Measurements from ENCODE around the gene NUDT17.

DNA sequence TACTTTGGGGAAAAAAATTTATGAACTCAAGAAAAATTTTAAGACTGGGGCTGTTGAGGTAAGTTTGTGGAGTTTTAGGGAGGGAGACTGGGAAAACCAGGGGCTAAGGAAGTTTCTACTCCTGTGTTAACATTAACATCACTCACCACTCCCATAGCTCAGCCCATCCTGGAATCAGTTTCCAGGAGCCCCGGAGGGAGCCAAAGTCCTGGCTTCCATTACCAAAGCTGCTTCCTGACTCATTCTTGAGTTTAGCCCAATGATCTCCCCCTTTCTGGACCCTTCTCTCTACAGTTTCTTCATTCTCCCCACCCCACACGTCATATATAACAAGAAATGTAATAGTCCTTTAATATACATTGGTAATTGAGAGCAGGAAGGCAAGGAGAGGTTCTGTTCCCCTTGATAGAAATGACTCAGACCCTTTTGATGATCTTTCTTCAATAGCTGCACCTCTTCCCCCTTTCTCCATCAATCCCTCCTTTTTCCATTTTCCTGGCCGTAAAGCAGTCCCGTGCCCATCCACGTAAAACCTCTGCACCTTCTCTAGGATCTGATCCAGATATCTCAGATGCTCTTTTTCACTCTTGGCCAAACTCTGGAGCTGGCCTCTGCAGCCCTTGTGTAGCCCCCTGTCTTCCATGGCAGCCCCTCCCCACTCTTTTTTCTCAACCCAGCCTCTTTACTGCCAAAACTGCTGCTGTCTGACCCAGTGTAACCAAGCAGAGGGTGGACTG is 18.0 kb downstream of the NUDT17 start:
- TF ChIP-seq POLR2A (IDR thresholded peaks at IDR 0.05; ENCODE audit: low read length) (no peak), GATA1 (IDR thresholded peaks at IDR 0.05; ENCODE audit: low read depth, low read length) (no peak)
